GM19438 (cell line): Measurements from ENCODE around the gene HPS5.

Experiments used
- ATAC-seq: cut with Tn5 transposase; IDR thresholded peaks from one replicate; pipeline ENCODE4 v1.9.1; 2021; ENCODE audit warnings: low read depth; ENCODE audit not compliant: unreplicated experiment

HPS5 gene

GRCh38 chr11:18319914-18320313 is 2.0 kb downstream of the HPS5 start:
- ATAC-seq, result no peak

GRCh38 chr11:18317551-18317950 is 4.4 kb downstream of the HPS5 start:
- ATAC-seq, result no peak

- ATAC-seq, result no peak
These were observed 6.0 kb downstream of the HPS5 start for GRCh38 chr11:18315893-18316292.

GRCh38 chr11:18314784-18315523 is 7.0 kb downstream of the HPS5 start:
- ATAC-seq, result no peak

- no peak for ATAC-seq
These were observed 7.8 kb downstream of the HPS5 start for GRCh38 chr11:18313965-18314763.

- ATAC-seq, result no peak
These were observed 9.1 kb downstream of the HPS5 start for GRCh38 chr11:18312663-18313420.

GRCh38 chr11:18312012-18312411 is 9.9 kb downstream of the HPS5 start:
- ATAC-seq, result no peak

- ATAC-seq, result no peak
These were observed 11.1 kb downstream of the HPS5 start for GRCh38 chr11:18310800-18311340.

GRCh38 chr11:18309691-18310090 is 12.2 kb downstream of the HPS5 start:
- ATAC-seq, result no peak

GRCh38 chr11:18308242-18308641 is 13.7 kb downstream of the HPS5 start:
- no peak for ATAC-seq

- ATAC-seq, result no peak
These were observed 14.3 kb downstream of the HPS5 start for GRCh38 chr11:18307461-18308139.

- ATAC-seq, result no peak
These were observed 17.2 kb downstream of the HPS5 start for GRCh38 chr11:18304745-18305144.

GRCh38 chr11:18299721-18300120 is 22.2 kb downstream of the HPS5 start:
- ATAC-seq, result no peak

- no peak for ATAC-seq
These were observed 26.6 kb downstream of the HPS5 start for GRCh38 chr11:18295316-18295715.

GRCh38 chr11:18294862-18295261 is 27.1 kb downstream of the HPS5 start:
- no peak for ATAC-seq

GRCh38 chr11:18288911-18289310 is 33.0 kb downstream of the HPS5 start:
- ATAC-seq, result no peak

GRCh38 chr11:18285841-18286240 is 36.1 kb downstream of the HPS5 start:
- ATAC-seq, result no peak

- ATAC-seq, result no peak
These were observed 39.3 kb downstream of the HPS5 start for GRCh38 chr11:18282626-18283025.

- ATAC-seq, result peak; percentile 91
These were observed 41.4 kb downstream of the HPS5 start for GRCh38 chr11:18280438-18281045.
